ENCODE measurements around the gene DIAPH3. TPM values are rescaled to one million over a fixed set of nuclear protein-coding genes. Genes with fewer than 3 reads are reported as not detected.

DIAPH3 gene
- total and polyA plus RNA-seq, 2 donors = 0.18 to 23.4 TPM

DNA sequence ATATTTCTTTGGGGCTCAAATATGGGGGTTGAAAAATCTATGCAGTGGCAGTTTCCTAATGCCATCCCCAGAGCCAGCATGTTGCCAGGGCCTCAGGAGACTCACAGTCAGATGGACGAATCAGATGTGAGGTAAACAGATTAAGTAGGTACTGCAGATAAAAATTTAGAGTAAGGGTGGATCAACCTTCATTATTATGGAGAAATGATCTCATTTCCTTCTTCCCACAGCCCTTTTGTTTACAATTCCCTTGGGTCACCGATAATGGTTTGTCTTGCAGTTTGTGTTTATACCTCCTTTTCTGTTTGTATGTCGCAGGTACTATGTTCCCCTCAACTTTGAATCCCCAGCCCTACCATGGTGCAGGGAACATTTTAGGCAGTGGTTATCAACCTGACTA, 20.0 kb downstream of the DIAPH3 start:
- Histone ChIP-seq H3K27ac (ENCODE audit: low read depth) (no peak overlapping the region), H3K36me3 (ENCODE audit: insufficient read depth) (no peaks in the 10 kb centered on the region), H3K4me3 (ENCODE audit: low read depth, low read length) (no peak overlapping the region), H3K4me1 (ENCODE audit: insufficient read depth) (no peaks in the 10 kb centered on the region)
- WGBS = 73% methylated on average over 3 of the region's 3 CpGs
- no peak for DNase-seq (ENCODE audit: extremely low spot score)

- Histone ChIP-seq H3K4me3 (ENCODE audit: low read depth, low read length) (no peak overlapping the region), H3K27ac (ENCODE audit: low read depth) (no peak overlapping the region), H3K36me3 (ENCODE audit: insufficient read depth) (no peaks in the 10 kb centered on the region), H3K4me1 (ENCODE audit: insufficient read depth) (no peaks in the 10 kb centered on the region)
- DNase-seq (ENCODE audit: extremely low spot score) = no peak
- WGBS = 93% methylated on average over 3 of the region's 3 CpGs
Observed at GRCh38 chr13:60139272-60139671, 24.5 kb downstream of the DIAPH3 start.

DNA sequence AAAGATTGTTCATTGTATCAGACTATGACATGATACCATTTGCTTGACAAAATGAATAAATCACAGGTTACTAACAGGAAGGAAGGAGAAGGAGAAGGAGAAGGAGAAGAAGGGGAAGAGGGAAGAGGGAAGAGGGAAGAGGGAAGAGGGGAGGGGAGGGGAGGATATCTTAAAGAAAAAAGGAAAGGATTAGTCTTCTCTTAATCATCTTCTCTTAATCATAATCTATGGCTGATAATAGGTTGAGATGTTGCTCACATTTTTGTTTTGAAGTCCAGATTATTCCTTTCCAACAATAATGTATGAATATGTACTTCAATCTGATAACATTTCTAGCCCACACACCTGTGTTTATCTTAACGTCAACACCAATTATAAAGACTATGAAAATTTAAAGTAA, 25.1 kb downstream of the DIAPH3 start:
- no peak overlapping the region for H3K4me3 ChIP-seq (ENCODE audit: low read depth, low read length)
- no peaks in the 10 kb centered on the region for H3K36me3 ChIP-seq (ENCODE audit: insufficient read depth)
- 91% methylated on average over 1 of the region's 1 CpG for WGBS
- DNase-seq (ENCODE audit: extremely low spot score) = no peak
- no peak overlapping the region for H3K27ac ChIP-seq (ENCODE audit: low read depth)
- H3K4me1 ChIP-seq (ENCODE audit: insufficient read depth) = no peaks in the 10 kb centered on the region

DNA sequence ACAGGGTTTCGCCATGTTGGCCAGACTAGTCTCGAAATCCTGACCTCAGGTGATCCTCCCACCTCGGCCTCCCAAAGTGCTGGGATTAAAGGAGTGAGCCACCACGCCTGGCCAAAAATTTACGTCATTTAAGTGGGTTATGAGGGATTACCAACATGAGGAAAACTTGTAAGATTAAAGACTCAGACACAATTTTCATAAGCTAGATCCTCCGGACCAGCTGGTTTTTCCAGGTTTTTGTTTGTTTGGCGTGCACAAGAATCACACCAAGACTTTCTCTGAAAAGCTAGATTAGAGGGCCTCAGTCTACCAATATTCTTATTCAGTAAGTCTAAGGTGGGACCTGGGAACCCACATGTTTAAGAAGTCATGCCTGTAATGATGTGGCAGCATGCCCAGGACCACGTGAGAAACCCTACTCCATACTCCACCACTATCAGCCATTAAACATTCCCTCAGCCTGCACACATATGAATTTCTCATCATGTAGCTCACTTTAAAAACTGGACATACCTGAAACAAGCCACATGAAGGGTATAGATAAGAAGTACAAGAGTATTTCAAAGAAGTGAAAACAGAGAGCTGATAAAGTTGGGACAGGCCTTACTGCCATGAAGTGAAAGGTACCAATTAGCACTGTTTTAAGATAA, 25.7 kb downstream of the DIAPH3 start:
- no peaks in the 10 kb centered on the region for H3K4me1 ChIP-seq (ENCODE audit: insufficient read depth)
- no peak for DNase-seq (ENCODE audit: extremely low spot score)
- 94% methylated on average over 8 of the region's 8 CpGs for WGBS
- H3K36me3 ChIP-seq (ENCODE audit: insufficient read depth) = no peaks in the 10 kb centered on the region
- H3K27ac ChIP-seq (ENCODE audit: low read depth) = no peak overlapping the region
- H3K4me3 ChIP-seq (ENCODE audit: low read depth, low read length) = no peak overlapping the region

DNA sequence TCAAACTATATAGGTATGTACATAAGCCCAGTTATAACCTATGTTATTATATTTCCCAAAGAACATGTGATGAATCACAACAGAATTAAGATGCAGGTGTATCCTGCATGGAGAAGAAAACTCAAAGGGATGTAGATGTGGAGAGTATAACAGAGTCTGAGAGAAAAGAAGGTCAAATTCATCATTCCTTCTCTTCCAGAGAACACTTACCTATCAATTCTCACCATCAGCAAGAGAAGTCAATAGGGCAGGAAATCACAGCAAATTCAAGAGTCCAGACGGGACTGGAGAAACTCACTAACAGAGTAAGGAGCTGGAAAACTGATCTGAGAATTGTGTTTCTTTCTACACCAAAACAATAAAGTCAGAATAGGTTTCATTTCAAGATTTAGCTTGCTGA, 28.4 kb downstream of the DIAPH3 start:
- DNase-seq (ENCODE audit: extremely low spot score) = no peak
- WGBS = 23% methylated on average over 1 of the region's 1 CpG
- Histone ChIP-seq H3K36me3 (ENCODE audit: insufficient read depth) (no peaks in the 10 kb centered on the region), H3K27ac (ENCODE audit: low read depth) (no peak overlapping the region), H3K4me1 (ENCODE audit: insufficient read depth) (no peaks in the 10 kb centered on the region), H3K4me3 (ENCODE audit: low read depth, low read length) (no peak overlapping the region)

- no peak for DNase-seq (ENCODE audit: extremely low spot score)
- no peak overlapping the region for H3K27ac ChIP-seq (ENCODE audit: low read depth)
- no peaks in the 10 kb centered on the region for H3K36me3 ChIP-seq (ENCODE audit: insufficient read depth)
- H3K4me1 ChIP-seq (ENCODE audit: insufficient read depth) = no peaks in the 10 kb centered on the region
- 84% methylated on average over 4 of the region's 4 CpGs for WGBS
- H3K4me3 ChIP-seq (ENCODE audit: low read depth, low read length) = no peak overlapping the region
Observed at GRCh38 chr13:60134376-60134775, 29.4 kb downstream of the DIAPH3 start.

DNA sequence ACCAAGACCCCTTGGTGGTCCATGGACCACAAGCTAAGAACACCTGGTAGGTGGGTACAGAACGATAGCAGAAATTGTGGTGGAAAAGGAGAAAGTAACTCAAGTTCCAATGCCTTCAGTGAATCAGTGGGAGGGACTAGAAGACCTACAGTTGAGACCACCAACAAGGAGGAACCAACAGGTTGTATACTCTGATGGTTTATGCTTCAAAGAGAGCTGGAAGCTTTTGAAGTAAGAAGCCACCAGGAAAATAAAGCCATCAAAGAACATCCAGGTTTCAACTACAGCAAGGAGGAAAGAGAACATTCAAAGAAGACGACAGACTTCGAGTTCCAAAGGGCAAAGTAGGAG, 42.4 kb downstream of the DIAPH3 start:
- 91% methylated on average over 3 of the region's 3 CpGs for WGBS
- no peak overlapping the region for H3K4me3 ChIP-seq (ENCODE audit: low read depth, low read length)
- H3K36me3 ChIP-seq (ENCODE audit: insufficient read depth) = no peaks in the 10 kb centered on the region
- no peak for DNase-seq (ENCODE audit: extremely low spot score)
- H3K27ac ChIP-seq (ENCODE audit: low read depth) = no peak overlapping the region
- H3K4me1 ChIP-seq (ENCODE audit: insufficient read depth) = no peaks in the 10 kb centered on the region

DNA sequence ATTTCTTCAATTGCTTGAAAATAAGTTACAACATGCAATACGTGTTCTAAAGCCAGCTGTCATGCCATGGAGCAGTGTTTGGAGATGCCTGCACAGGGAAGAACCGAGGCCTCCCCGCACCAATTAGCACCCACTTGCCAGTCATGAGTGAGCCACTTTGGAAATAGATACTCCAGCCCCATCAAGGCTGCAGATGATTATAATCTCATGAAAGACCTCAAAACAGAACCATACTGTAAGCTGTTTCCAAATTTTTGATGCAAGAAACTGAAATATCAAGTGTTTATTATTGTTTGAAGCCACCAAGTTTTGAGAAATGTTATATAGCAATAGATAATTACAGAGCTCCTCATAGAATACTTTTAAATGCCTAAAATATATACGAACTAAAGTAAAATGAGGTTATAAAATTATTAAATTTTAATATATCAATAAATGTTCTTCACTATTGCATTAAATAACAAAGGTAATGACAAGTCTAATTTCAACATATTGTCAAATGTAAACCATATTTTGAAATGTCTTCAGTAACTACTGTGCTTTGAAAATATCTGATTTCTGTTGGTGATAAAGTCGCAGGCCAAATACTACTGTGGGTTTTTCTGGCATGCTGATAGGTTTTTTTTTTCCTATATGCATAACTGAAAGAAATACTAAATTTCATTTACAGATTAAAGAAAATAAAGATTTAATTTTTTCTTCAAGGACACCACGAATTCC, 43.0 kb downstream of the DIAPH3 start:
- Histone ChIP-seq H3K4me1 (ENCODE audit: insufficient read depth) (no peaks in the 10 kb centered on the region), H3K4me3 (ENCODE audit: low read depth, low read length) (no peak overlapping the region), H3K36me3 (ENCODE audit: insufficient read depth) (no peaks in the 10 kb centered on the region), H3K27ac (ENCODE audit: low read depth) (no peak overlapping the region)
- no peak for DNase-seq (ENCODE audit: extremely low spot score)
- 95% methylated on average over 6 of the region's 6 CpGs for WGBS

DNA sequence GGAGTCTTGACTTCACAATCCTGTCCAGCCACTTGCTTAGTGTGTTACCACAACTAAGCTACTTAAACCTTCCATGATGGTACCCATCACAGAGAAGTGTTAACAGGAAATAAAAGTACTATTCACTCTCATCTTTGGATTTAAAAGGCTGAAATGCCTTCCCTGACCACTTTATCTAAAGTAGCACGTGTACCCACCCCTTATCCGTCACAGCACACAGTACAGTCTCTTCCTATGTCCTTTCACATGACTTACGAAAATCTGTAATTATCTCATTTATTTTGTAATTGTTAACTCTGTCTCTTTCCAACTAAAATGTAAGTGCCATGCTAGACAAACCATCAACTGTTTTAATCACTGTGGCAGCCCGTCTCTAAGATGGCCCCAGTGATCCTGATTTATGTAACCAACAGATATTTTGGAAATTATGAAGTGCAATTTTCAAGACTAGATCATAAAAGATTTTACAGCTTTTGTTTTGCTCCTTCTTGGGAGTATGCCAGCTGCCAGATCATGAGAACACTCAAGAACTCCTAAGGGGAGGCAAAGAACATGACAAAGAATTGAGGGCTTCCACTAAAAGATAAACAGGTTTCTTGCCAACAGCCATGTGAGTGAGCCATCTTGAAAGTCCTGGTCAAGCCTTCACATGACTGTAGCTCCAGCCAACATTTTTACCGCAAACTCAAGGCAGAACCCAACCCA, 44.9 kb downstream of the DIAPH3 start:
- DNase-seq (ENCODE audit: extremely low spot score) = no peak

GRCh38 chr13:60114499-60115028, 49.2 kb downstream of the DIAPH3 start:
- no peak overlapping the region for H3K27ac ChIP-seq (ENCODE audit: low read depth)
- no peaks in the 10 kb centered on the region for H3K36me3 ChIP-seq (ENCODE audit: insufficient read depth)
- H3K4me3 ChIP-seq (ENCODE audit: low read depth, low read length) = no peak overlapping the region
- 95% methylated on average over 1 of the region's 1 CpG for WGBS
- DNase-seq (ENCODE audit: extremely low spot score) = no peak
- no peaks in the 10 kb centered on the region for H3K4me1 ChIP-seq (ENCODE audit: insufficient read depth)

More for the DNA sequence above, 44.9 kb downstream of the DIAPH3 start:
- Histone ChIP-seq H3K4me1 (ENCODE audit: insufficient read depth) (no peaks in the 10 kb centered on the region), H3K27ac (ENCODE audit: low read depth) (no peak overlapping the region), H3K36me3 (ENCODE audit: insufficient read depth) (no peaks in the 10 kb centered on the region), H3K4me3 (ENCODE audit: low read depth, low read length) (no peak overlapping the region)
- 89% methylated on average over 5 of the region's 5 CpGs for WGBS

DNA sequence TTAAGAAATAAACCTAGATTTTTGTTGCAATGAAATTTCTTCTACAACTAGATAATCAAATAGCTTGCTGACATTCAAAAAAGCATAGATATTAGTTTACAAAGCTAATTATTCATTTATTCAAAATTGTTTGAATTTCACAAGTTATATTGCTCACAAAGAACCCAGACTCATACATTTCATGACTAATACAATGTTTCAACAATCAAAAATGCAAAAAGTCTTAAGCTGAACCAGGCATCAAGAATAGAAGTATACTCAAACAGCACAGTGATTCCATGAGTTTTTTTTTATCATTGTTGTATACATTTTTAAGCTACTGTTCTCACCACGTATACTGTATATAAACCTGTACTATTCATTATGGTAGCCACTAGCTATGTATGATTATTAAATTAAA, 51.0 kb downstream of the DIAPH3 start:
- 97% methylated on average over 1 of the region's 1 CpG for WGBS
- DNase-seq (ENCODE audit: extremely low spot score) = no peak
- Histone ChIP-seq H3K27ac (ENCODE audit: low read depth) (no peak overlapping the region), H3K36me3 (ENCODE audit: insufficient read depth) (no peaks in the 10 kb centered on the region), H3K4me1 (ENCODE audit: insufficient read depth) (no peaks in the 10 kb centered on the region), H3K4me3 (ENCODE audit: low read depth, low read length) (no peak overlapping the region)

DNA sequence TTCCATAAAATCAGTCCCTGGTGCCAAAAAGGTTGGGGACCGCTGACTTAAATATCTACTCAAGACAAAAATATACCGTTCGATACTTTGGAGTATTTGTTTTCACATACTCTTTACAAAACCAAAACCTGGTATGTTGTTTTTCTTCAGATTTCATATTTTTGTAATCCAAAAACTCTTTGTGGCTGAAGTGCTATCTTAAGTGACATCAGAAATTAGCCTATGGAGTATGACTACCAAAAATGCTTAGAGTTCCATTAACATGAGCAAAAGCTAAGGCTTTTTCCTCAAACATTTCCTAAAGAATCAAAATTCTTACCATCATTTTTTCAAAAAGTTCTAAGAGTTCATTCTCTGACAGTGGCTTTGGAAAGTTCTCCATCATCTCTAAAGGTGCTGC, 52.0 kb downstream of the DIAPH3 start:
- Histone ChIP-seq H3K27ac (ENCODE audit: low read depth) (no peak overlapping the region), H3K4me3 (ENCODE audit: low read depth, low read length) (no peak overlapping the region), H3K36me3 (ENCODE audit: insufficient read depth) (no peaks in the 10 kb centered on the region), H3K4me1 (ENCODE audit: insufficient read depth) (no peaks in the 10 kb centered on the region)
- WGBS = 98% methylated on average over 3 of the region's 3 CpGs
- no peak for DNase-seq (ENCODE audit: extremely low spot score)

GRCh38 chr13:60109285-60109684, 54.4 kb downstream of the DIAPH3 start:
- Histone ChIP-seq H3K4me3 (ENCODE audit: low read depth, low read length) (no peak overlapping the region), H3K27ac (ENCODE audit: low read depth) (no peak overlapping the region), H3K36me3 (ENCODE audit: insufficient read depth) (no peaks in the 10 kb centered on the region), H3K4me1 (ENCODE audit: insufficient read depth) (no peaks in the 10 kb centered on the region)
- no peak for DNase-seq (ENCODE audit: extremely low spot score)
- WGBS = 96% methylated on average over 3 of the region's 3 CpGs

GRCh38 chr13:60108589-60108988, 55.1 kb downstream of the DIAPH3 start:
- Histone ChIP-seq H3K27ac (ENCODE audit: low read depth) (no peak overlapping the region), H3K4me1 (ENCODE audit: insufficient read depth) (no peaks in the 10 kb centered on the region), H3K4me3 (ENCODE audit: low read depth, low read length) (no peak overlapping the region), H3K36me3 (ENCODE audit: insufficient read depth) (no peaks in the 10 kb centered on the region)
- DNase-seq (ENCODE audit: extremely low spot score) = no peak
- 90% methylated on average over 2 of the region's 2 CpGs for WGBS

Measured in urinary bladder (tissue), 4 donors.